GM12878 (cell line): ENCODE results near the gene PDE3B. TPM values are rescaled to one million over a fixed set of nuclear protein-coding genes. Genes with fewer than 3 reads are reported as not detected.

Source experiments
- ATAC-seq: fragments of 200-7000 bp; cut with Tn5 transposase; 3 replicates; pipeline ENCODE4 v1.9.1; 2020; ENCODE audit warnings: mild to moderate bottlenecking, moderate library complexity
- BruUV-seq: library from RNA; stranded (reverse); fragments of 400-500 nt; replicated peaks from 2 replicates; lab custom pipeline; 2021; lab: Mats Ljungman, UMichigan
- CTCF ChIA-PET: fragments of 300-600 bp; sonication (Branson Sonifier 250); formaldehyde crosslinking; extraction: SDS; loops from one replicate; lab custom pipeline; 2021; ENCODE audit warnings: inconsistent platforms; lab: Yijun Ruan, JAX
- POLR2A ChIA-PET: fragments of 350-600 bp; formaldehyde crosslinking; extraction: SDS; loops from one replicate; lab custom pipeline; 2021; ENCODE audit warnings: inconsistent platforms; lab: Charles Lee
- RAD21 ChIA-PET: fragments of 300-600 bp; sonication (Branson Sonifier 250); formaldehyde crosslinking; loops from one replicate; lab custom pipeline; 2023; ENCODE audit warnings: antibody characterized with exemption; ENCODE audit not compliant: unreplicated experiment; lab: Charles Lee
- SMC1A ChIA-PET: fragments of 300-600 bp; sonication (Branson Sonifier 250); formaldehyde crosslinking; loops from one replicate; lab custom pipeline; 2023; ENCODE audit not compliant: unreplicated experiment, uncharacterized antibody; lab: Charles Lee
- DNase-seq: peaks from one replicate; pipeline ENCODE4 v3.0.0-alpha.2; 2011; ENCODE audit warnings: low read depth, low spot score
- FAIRE-seq: peaks from 3 replicates; lab custom pipeline; 2011; peaks lifted over from hg19 to GRCh38; lab: Jason Lieb, UNC
- H2AFZ ChIP-seq: 2 replicates; pipeline ENCODE4 v1.6.0; 2011; ENCODE audit warnings: low read depth, low read length, control low read depth; ENCODE audit not compliant: control insufficient read depth
- H3K27ac ChIP-seq: 2 replicates; pipeline ENCODE4 v1.5.1; 2011; ENCODE audit warnings: control low read depth; ENCODE audit not compliant: control insufficient read depth, insufficient read depth
- H3K27me3 ChIP-seq, 2 experiments: replicated peaks in 1 of 2; 2 replicates each; pipeline versions ENCODE4 v1.6.0 to v1.6.1; 2011; ENCODE audit warnings: low read length in 1 of 2; ENCODE audit not compliant: control insufficient read depth in 2 of 2, insufficient read depth in 2 of 2
- H3K36me3 ChIP-seq, 2 experiments: 2 replicates each; pipeline ENCODE4 v1.5.1; 2011; ENCODE audit warnings: low read length in 1 of 2; ENCODE audit not compliant: control insufficient read depth in 2 of 2, insufficient read depth in 2 of 2
- H3K4me1 ChIP-seq: 2 replicates; pipeline ENCODE4 v1.6.1; 2011; ENCODE audit warnings: mild to moderate bottlenecking, low read length, moderate library complexity, mixed read lengths; ENCODE audit not compliant: control insufficient read depth, insufficient read depth
- H3K4me2 ChIP-seq: 2 replicates; pipeline ENCODE4 v1.6.0; 2011; ENCODE audit warnings: control low read depth; ENCODE audit not compliant: control insufficient read depth, insufficient read depth
- H3K4me3 ChIP-seq: fragments of 200-600 bp; sonication (generic); 2 replicates; pipeline ENCODE4 v1.5.1; 2016
- H3K79me2 ChIP-seq: 2 replicates; pipeline ENCODE4 v1.6.0; 2011; ENCODE audit warnings: low read length; ENCODE audit not compliant: control insufficient read depth, insufficient read depth
- H3K9ac ChIP-seq: 2 replicates; pipeline ENCODE4 v1.8.0; 2011; ENCODE audit warnings: low read length, control low read depth, mixed read lengths; ENCODE audit not compliant: control insufficient read depth, insufficient read depth
- H3K9me3 ChIP-seq: replicated peaks from 3 replicates; pipeline ENCODE4 v1.5.1; 2011; ENCODE audit warnings: mild to moderate bottlenecking, low read length; ENCODE audit not compliant: control insufficient read depth, insufficient read depth
- H4K20me1 ChIP-seq: 2 replicates; pipeline ENCODE4 v1.6.0; 2011; ENCODE audit not compliant: control insufficient read depth, insufficient read depth
- BMI1 ChIP-seq: fragments of 450-650 bp; IDR thresholded peaks from 2 replicates; pipeline ENCODE4 v1.6.1; 2016; ENCODE audit warnings: mild to moderate bottlenecking, moderate library complexity, borderline replicate concordance
- FOS ChIP-seq: IDR thresholded peaks from 3 replicates; pipeline ENCODE4 v1.6.1; 2011; ENCODE audit warnings: borderline replicate concordance; ENCODE audit not compliant: insufficient read length; ENCODE audit errors: extremely low read depth
- HDAC6 ChIP-seq: fragments of 200-600 bp; sonication (generic); IDR thresholded peaks from one replicate; pipeline ENCODE4 v1.8.0; 2017; ENCODE audit warnings: antibody characterized with exemption; ENCODE audit not compliant: unreplicated experiment
- MEF2A ChIP-seq: IDR thresholded peaks from 2 replicates; pipeline ENCODE4 v1.6.1; 2011; ENCODE audit warnings: low read depth, mild to moderate bottlenecking, low read length, moderate library complexity; ENCODE audit not compliant: insufficient read depth
- PRDM15 ChIP-seq: fragments of 450-650 bp; formaldehyde crosslinking; IDR thresholded peaks from 2 replicates; pipeline ENCODE4 v1.4.0; 2020; ENCODE audit warnings: mild to moderate bottlenecking, moderate library complexity
- RB1 ChIP-seq: fragments of 450-650 bp; formaldehyde crosslinking; IDR thresholded peaks from 2 replicates; pipeline ENCODE4 v1.6.1; 2017; ENCODE audit warnings: mild to moderate bottlenecking, borderline replicate concordance
- RELB ChIP-seq: fragments of 450-650 bp; IDR thresholded peaks from 2 replicates; pipeline ENCODE4 v1.6.1; 2017; ENCODE audit warnings: low read depth, mild to moderate bottlenecking, moderate library complexity
- TCF3 ChIP-seq: IDR thresholded peaks from 2 replicates; pipeline ENCODE4 v1.6.1; 2012; ENCODE audit warnings: low read depth, mild to moderate bottlenecking, low read length, borderline replicate concordance; ENCODE audit not compliant: insufficient read depth
- ZBTB11 ChIP-seq: fragments of 450-650 bp; formaldehyde crosslinking; IDR thresholded peaks from 2 replicates; pipeline ENCODE4 v1.5.0; 2022; ENCODE audit warnings: mild to moderate bottlenecking, missing genetic modification characterization
- ZNF622 ChIP-seq: fragments of 450-650 bp; IDR thresholded peaks from 2 replicates; pipeline ENCODE4 v1.6.1; 2017; ENCODE audit warnings: mild to moderate bottlenecking, inconsistent platforms
- WGBS: methylation state at CpG from one replicate; pipeline ENCODE4 v1.1.6; 2016; ENCODE audit warnings: low lambda C conversion rate; ENCODE audit not compliant: insufficient replicate concordance, insufficient coverage; ENCODE audit errors: missing lambda C conversion rate; 5-methylcytosine and 5-hydroxymethylcytosine counted together
- in situ Hi-C: fragments of 300-500 bp; cut with MboI; formaldehyde crosslinking; loops from 9 replicates; pipeline ENCODE4 v1.14.3; 2018; ENCODE audit warnings: mixed read lengths
- intact Hi-C: fragments of 100-400 bp; cut with micrococcal nuclease; formaldehyde crosslinking; loops from one replicate; pipeline ENCODE4 v1.14.2; 2022; ENCODE audit not compliant: unreplicated experiment
- polyA plus RNA-seq, 11 experiments: library from polyadenylated mRNA; depleted of rRNA in 4 of 11; unstranded in 6 of 11; stranded (reverse) in 5 of 11; fragments of >200 nt; fragmentation: Nextera tagmentation in 4 of 11; fragmentation: Illumina TruSeq in 1 of 11; extraction: Ambion mirVana in 4 of 11; extraction: Trizol in 1 of 11; gene quantifications; 1 replicate in 1 of 11; 2 replicates in 10 of 11; pipeline versions ENCODE4 v1.2.1 to v1.2.3, GENCODE V29; 2011 to 2016; ENCODE audit warnings: inconsistent platforms in 2 of 11, missing spikeins in 2 of 11, low read depth in 1 of 11
- total RNA-seq, 4 experiments: library from RNA; depleted of rRNA in 3 of 4; stranded (reverse); fragments of >200 nt in 3 of 4; fragmentation: Illumina TruSeq in 1 of 4; extraction: Trizol in 1 of 4; gene quantifications; 2 replicates each; pipeline versions ENCODE4 v1.2.1 to v1.2.3, GENCODE V29; 2013 to 2021

The PDE3B gene
- total and polyA plus RNA-seq, 10 of the 15 experiments (the other 5 are each of a cell fraction or from before 2014, with no cell fraction given): 0.04 to 3.1 (median 1.9) TPM

DNA sequence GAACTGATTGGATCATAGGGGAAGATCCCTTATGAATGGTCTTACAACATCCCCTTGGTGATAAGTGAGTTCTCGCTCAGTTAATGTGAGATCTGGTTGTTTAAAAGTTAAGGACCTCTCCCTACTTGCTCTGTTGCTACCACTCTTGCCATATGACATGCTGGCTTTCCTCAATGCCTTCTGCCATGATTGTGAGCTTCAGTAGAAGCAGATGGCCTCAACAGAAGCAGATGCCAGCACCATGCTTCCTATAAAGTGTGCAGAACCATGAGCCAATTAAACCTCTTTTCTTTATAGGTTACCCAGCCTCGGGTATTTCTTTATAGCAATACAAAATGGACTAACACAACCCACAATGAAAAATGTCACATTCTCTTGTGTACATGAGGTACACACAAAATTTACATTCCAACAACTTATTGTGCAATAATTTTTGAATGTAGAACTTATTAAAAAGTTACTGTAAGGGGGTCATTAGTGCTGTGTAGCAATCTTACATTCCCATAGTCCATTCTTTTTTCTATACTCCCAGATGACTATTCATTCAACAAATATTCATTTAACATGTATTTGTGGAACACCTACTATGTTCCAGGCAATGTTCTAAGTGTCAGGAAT lies 238.1 kb downstream of the PDE3B start (continued):
- TF ChIP-seq ZBTB11 (CRISPR knock-in tag): no peak
- no peak for TF ChIP-seq RELB
- TF ChIP-seq HDAC6: no peak
- no peak for TF ChIP-seq TCF3
- no peak for TF ChIP-seq RB1

GRCh38 chr11:14882196-14882595 lies 238.6 kb downstream of the PDE3B start:
- ChIA-PET SMC1A (interaction anchor here (0.9 kb wide), 1 partner anchor 84 kb away, joined by 3 read pairs; no protein-coding TSS in a partner anchor), CTCF (interaction anchor here (1.3 kb wide), 1 partner anchor 26 kb away, joined by 3 read pairs; no protein-coding TSS in a partner anchor), RAD21 (no interaction called here), POLR2A (no interaction called here)
- ATAC-seq (no peak), FAIRE-seq (no peak), DNase-seq (no peak)
- H3K27ac ChIP-seq: no peak overlapping the region
- H3K9me3 ChIP-seq: no peaks in the 10 kb centered on the region
- H3K36me3 ChIP-seq: no peaks in the 10 kb centered on the region; a peak in 1 of 4 replicates
- intact Hi-C loops: no loop called here
- in situ Hi-C loops: no loop called here
- no peak overlapping the region for H3K4me3 ChIP-seq
- BruUV-seq: no TSS peak
- H3K79me2 ChIP-seq: no peaks in the 10 kb centered on the region
- 94% methylated on average over 1 of the region's 1 CpG for WGBS
- no peak overlapping the region for H3K4me2 ChIP-seq
- H4K20me1 ChIP-seq: no peaks in the 10 kb centered on the region
- no peak overlapping the region for H3K9ac ChIP-seq
- no peak overlapping the region for H2AFZ ChIP-seq
- no peaks in the 10 kb centered on the region for H3K27me3 ChIP-seq
- H3K4me1 ChIP-seq: no peaks in the 10 kb centered on the region
- TF ChIP-seq HDAC6 (no peak), PRDM15 (CRISPR knock-in tag) (no peak), ZNF622 (no peak), BMI1 (no peak), RELB (no peak), FOS (no peak), MEF2A (no peak)
